H9 (cell line): ENCODE results near the gene NCKAP5. TPM values are rescaled to one million over a fixed set of nuclear protein-coding genes. Genes with fewer than 3 reads are reported as not detected.

ENCODE experiments used
- DNase-seq: peaks from one replicate; pipeline ENCODE4 v3.0.0-alpha.2; 2017
- H2AFZ ChIP-seq: one replicate; pipeline ENCODE4 v1.6.1; 2013; ENCODE audit warnings: mild to moderate bottlenecking, low read length, control low read depth, moderate library complexity
- H2AK5ac ChIP-seq: 2 replicates; pipeline ENCODE4 v1.6.1; 2013; ENCODE audit warnings: low read length, control low read depth, mixed read lengths; ENCODE audit not compliant: insufficient read length
- H2BK120ac ChIP-seq: one replicate; pipeline ENCODE4 v1.6.1; 2013; ENCODE audit warnings: low read depth, mild to moderate bottlenecking, low read length, control low read depth, inconsistent platforms; ENCODE audit not compliant: poor library complexity, severe bottlenecking
- H2BK12ac ChIP-seq: 2 replicates; pipeline ENCODE4 v1.6.1; 2013; ENCODE audit warnings: low read length, control low read depth, mixed read lengths, low read depth; ENCODE audit not compliant: insufficient read length
- H2BK15ac ChIP-seq: 2 replicates; pipeline ENCODE4 v1.6.1; 2013; ENCODE audit warnings: low read depth, low read length, control low read depth
- H2BK20ac ChIP-seq: one replicate; pipeline ENCODE4 v1.6.1; 2013; ENCODE audit warnings: low read depth, mild to moderate bottlenecking, low read length, control low read depth, inconsistent platforms; ENCODE audit not compliant: poor library complexity, severe bottlenecking
- H2BK5ac ChIP-seq: 2 replicates; pipeline ENCODE4 v1.6.1; 2013; ENCODE audit warnings: low read length, control low read depth, mixed read lengths; ENCODE audit not compliant: insufficient read length
- H3K14ac ChIP-seq: 2 replicates; pipeline ENCODE4 v1.6.1; 2013; ENCODE audit warnings: low read length, control low read depth; ENCODE audit not compliant: insufficient read depth
- H3K18ac ChIP-seq: 2 replicates; pipeline ENCODE4 v1.6.1; 2013; ENCODE audit warnings: low read depth, mild to moderate bottlenecking, mixed read lengths, low read length, control low read depth; ENCODE audit not compliant: insufficient read length
- H3K23ac ChIP-seq: 2 replicates; pipeline ENCODE4 v1.6.1; 2013; ENCODE audit warnings: low read length, control low read depth, mixed read lengths, low read depth; ENCODE audit not compliant: insufficient read length
- H3K23me2 ChIP-seq: 2 replicates; pipeline ENCODE4 v1.6.1; 2013; ENCODE audit warnings: low read depth, mild to moderate bottlenecking, mixed read lengths, low read length, control low read depth; ENCODE audit not compliant: insufficient read length, poor library complexity, severe bottlenecking
- H3K27ac ChIP-seq: 2 replicates; pipeline ENCODE4 v1.5.1; 2013; ENCODE audit warnings: low read length, control low read depth, mixed read lengths, low read depth; ENCODE audit not compliant: insufficient read length
- H3K27me3 ChIP-seq: 2 replicates; pipeline ENCODE4 v1.6.1; 2013; ENCODE audit warnings: low read length, control low read depth, inconsistent platforms; ENCODE audit not compliant: insufficient read depth
- H3K4ac ChIP-seq: 2 replicates; pipeline ENCODE4 v1.6.1; 2013; ENCODE audit warnings: low read depth, mild to moderate bottlenecking, control low read depth, inconsistent platforms, low read length, moderate library complexity
- H3K4me1 ChIP-seq: 2 replicates; pipeline ENCODE4 v1.6.1; 2013; ENCODE audit warnings: low read length, control low read depth, inconsistent platforms; ENCODE audit not compliant: insufficient read depth
- H3K4me2 ChIP-seq: 2 replicates; pipeline ENCODE4 v1.6.1; 2013; ENCODE audit warnings: low read length, control low read depth, mixed read lengths; ENCODE audit not compliant: insufficient read length, insufficient read depth
- H3K56ac ChIP-seq: 2 replicates; pipeline ENCODE4 v1.6.1; 2013; ENCODE audit warnings: low read depth, mild to moderate bottlenecking, mixed read lengths, low read length, control low read depth; ENCODE audit not compliant: insufficient read length
- H3K79me1 ChIP-seq: 2 replicates; pipeline ENCODE4 v1.6.1; 2013; ENCODE audit warnings: low read depth, mild to moderate bottlenecking, moderate library complexity, low read length, control low read depth, inconsistent platforms; ENCODE audit not compliant: insufficient read depth, poor library complexity, severe bottlenecking
- H3K79me2 ChIP-seq: 2 replicates; pipeline ENCODE4 v1.6.1; 2013; ENCODE audit warnings: low read length, control low read depth, inconsistent platforms; ENCODE audit not compliant: insufficient read depth
- H3K9ac ChIP-seq: 2 replicates; pipeline ENCODE4 v1.6.1; 2013; ENCODE audit warnings: low read length, control low read depth, mixed read lengths; ENCODE audit not compliant: insufficient read length; ENCODE audit errors: extremely low read depth
- H3K9me3 ChIP-seq: one replicate; pipeline ENCODE4 v1.6.1; 2013; ENCODE audit warnings: low read depth, low read length, inconsistent platforms; ENCODE audit not compliant: control insufficient read depth
- H3T11ph ChIP-seq: one replicate; pipeline ENCODE4 v1.6.1; 2013; ENCODE audit warnings: mild to moderate bottlenecking, low read length, control low read depth, inconsistent platforms
- H4K20me1 ChIP-seq: one replicate; pipeline ENCODE4 v1.6.1; 2013; ENCODE audit not compliant: control insufficient read depth, insufficient read length, insufficient read depth
- H4K5ac ChIP-seq: 2 replicates; pipeline ENCODE4 v1.6.1; 2013; ENCODE audit warnings: low read depth, mild to moderate bottlenecking, mixed read lengths, low read length, control low read depth; ENCODE audit not compliant: insufficient read length
- H4K8ac ChIP-seq: replicated peaks from 2 replicates; pipeline ENCODE4 v1.6.1; 2013; ENCODE audit warnings: low read length, control low read depth, mixed read lengths, low read depth; ENCODE audit not compliant: insufficient read length
- H4K91ac ChIP-seq: 2 replicates; pipeline ENCODE4 v1.6.1; 2013; ENCODE audit warnings: low read depth, mild to moderate bottlenecking, moderate library complexity, mixed read lengths, low read length, control low read depth; ENCODE audit not compliant: insufficient read length
- H3K27ac Mint-ChIP-seq, 3 experiments: 2 replicates in 2 of 3; 3 replicates in 1 of 3; pipeline ENCODE4 v1.8.0; 2020 to 2021; ENCODE audit warnings: mixed read lengths in 3 of 3, mild to moderate bottlenecking in 1 of 3, moderate library complexity in 1 of 3
- H3K27me3 Mint-ChIP-seq: 2 replicates; pipeline ENCODE4 v1.8.0; 2021; ENCODE audit warnings: low read depth, mild to moderate bottlenecking, moderate library complexity, mixed read lengths
- H3K36me3 Mint-ChIP-seq, 3 experiments: 2 replicates in 2 of 3; 3 replicates in 1 of 3; pipeline ENCODE4 v1.8.0; 2020 to 2021; ENCODE audit warnings: low read depth in 3 of 3, mixed read lengths in 3 of 3; ENCODE audit not compliant: insufficient read depth in 1 of 3
- H3K4me1 Mint-ChIP-seq, 2 experiments: 2 replicates each; pipeline ENCODE4 v1.8.0; 2020; ENCODE audit warnings: mixed read lengths in 2 of 2
- H3K4me3 Mint-ChIP-seq, 2 experiments: 2 replicates in 1 of 2; 3 replicates in 1 of 2; pipeline ENCODE4 v1.8.0; 2020 to 2021; ENCODE audit warnings: mild to moderate bottlenecking in 2 of 2, mixed read lengths in 2 of 2, moderate library complexity in 1 of 2
- H3K9me3 Mint-ChIP-seq, 2 experiments: 2 replicates in 1 of 2; 3 replicates in 1 of 2; pipeline ENCODE4 v1.8.0; 2020; ENCODE audit warnings: mild to moderate bottlenecking in 2 of 2, mixed read lengths in 2 of 2, moderate library complexity in 1 of 2
- CTCF ChIP-seq: fragments of 200-600 bp; sonication (generic); conservative IDR thresholded peaks from 3 replicates; pipeline ENCODE4 v1.8.0; 2021; ENCODE audit warnings: antibody characterized with exemption, mild to moderate bottlenecking
- WGBS: extraction: QIAGEN DNeasy Blood & Tissue Kit; methylation state at CpG from one replicate; pipeline ENCODE4 v1.1.7; 2013; ENCODE audit warnings: missing lambda C conversion rate, low lambda C conversion rate, mixed read lengths; ENCODE audit not compliant: insufficient read length; ENCODE audit errors: extremely low coverage; 5-methylcytosine and 5-hydroxymethylcytosine counted together
- total RNA-seq: library from RNA; stranded (reverse); gene quantifications from 2 replicates; pipeline ENCODE4 v1.2.1, GENCODE V29; 2021

NCKAP5 gene
- total RNA-seq, 1 experiment from 2014 or later = 0.26 TPM

DNA sequence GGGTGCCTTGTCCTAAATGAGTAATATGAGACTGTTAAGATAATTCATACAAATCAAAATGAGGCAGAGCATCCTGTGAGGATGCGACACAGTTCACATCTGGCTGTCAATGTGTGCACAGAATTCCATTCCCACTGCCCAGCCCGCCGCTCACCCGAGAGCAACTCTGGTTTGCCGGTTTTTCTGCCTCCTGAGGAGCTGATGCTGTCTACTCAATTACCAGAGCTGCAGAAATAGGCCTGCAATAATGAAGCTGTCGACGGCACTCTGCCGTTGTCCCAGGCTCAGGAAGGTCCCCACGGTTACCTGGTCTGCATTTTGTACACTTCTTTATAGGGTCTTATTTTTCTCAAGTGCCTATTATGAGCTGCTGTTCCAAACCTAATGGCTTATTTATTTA is 842.5 kb downstream of the NCKAP5 start:
- no peak overlapping the region for H3K27ac ChIP-seq
- Mint-ChIP-seq H3K9me3 (peaks cover 0 to 2% of the 10 kb centered on the region in 2 experiments; a peak in 1 of 5 replicates), H3K4me3 (no peak overlapping the region), H3K27me3 (no peaks in the 10 kb centered on the region; the same call in 1 of the 2 replicates), H3K4me1 (peaks cover 0 to 4% of the 10 kb centered on the region in 2 experiments; a peak in 1 of 4 replicates), H3K27ac (no peak overlapping the region), H3K36me3 (no peaks in the 10 kb centered on the region; a peak in 1 of 7 replicates)
- H3T11ph ChIP-seq = no peak overlapping the region
- H3K9ac ChIP-seq = no peak overlapping the region
- no peak overlapping the region for H2BK12ac ChIP-seq
- no peak overlapping the region for H2AFZ ChIP-seq
- H3K18ac ChIP-seq = no peak overlapping the region
- H2BK15ac ChIP-seq = no peak overlapping the region
- no peak overlapping the region for H3K56ac ChIP-seq
- no peaks in the 10 kb centered on the region for H3K79me2 ChIP-seq
- no peak overlapping the region for H2BK120ac ChIP-seq
- H3K23ac ChIP-seq = no peak overlapping the region
- no peak for TF ChIP-seq CTCF
- H3K4ac ChIP-seq = no peak overlapping the region
- H3K23me2 ChIP-seq = no peaks in the 10 kb centered on the region
- H4K5ac ChIP-seq = no peak overlapping the region
- no peak overlapping the region; the same call in 1 of the 2 replicates for H3K14ac ChIP-seq
- H2BK5ac ChIP-seq = no peak overlapping the region
- no peak overlapping the region for H3K4me2 ChIP-seq
- no CpG with 5 or more reads among the region's 9 CpGs for WGBS
- no peak for DNase-seq
- H3K9me3 ChIP-seq = no peaks in the 10 kb centered on the region
- H4K20me1 ChIP-seq = no peaks in the 10 kb centered on the region
- H2AK5ac ChIP-seq = no peak overlapping the region
- H2BK20ac ChIP-seq = no peak overlapping the region
- no peak overlapping the region for H4K8ac ChIP-seq
- H3K27me3 ChIP-seq = no peaks in the 10 kb centered on the region
- H3K4me1 ChIP-seq = no peaks in the 10 kb centered on the region; the same call in 1 of the 2 replicates
- H4K91ac ChIP-seq = no peak overlapping the region
- H3K79me1 ChIP-seq = no peaks in the 10 kb centered on the region
